Ascending aorta (tissue), 2 donors: ENCODE data around the gene TTLL11. TPM values are rescaled to one million over a fixed set of nuclear protein-coding genes. Genes with fewer than 3 reads are reported as not detected.

Experiments
- DNase-seq, 2 donors: peaks; one replicate each; pipeline ENCODE4 v3.0.0-alpha.2; 2019; ENCODE audit warnings: low spot score in 2 of 2
- H3K27ac ChIP-seq, 2 donors: fragments of 200-600 bp; sonication (generic); one replicate each; pipeline ENCODE4 v1.5.1; 2016 to 2017; ENCODE audit warnings: mild to moderate bottlenecking in 1 of 2
- H3K27me3 ChIP-seq: fragments of 200-600 bp; sonication (generic); one replicate; pipeline ENCODE4 v1.5.1; 2017
- H3K36me3 ChIP-seq, 2 donors: fragments of 200-600 bp; sonication (generic); one replicate each; pipeline ENCODE4 v1.5.1; 2016
- H3K4me1 ChIP-seq, 2 donors: fragments of 200-600 bp; sonication (generic); one replicate each; pipeline ENCODE4 v1.5.1; 2016 to 2017; ENCODE audit warnings: mild to moderate bottlenecking in 1 of 2
- H3K4me3 ChIP-seq, 2 donors: fragments of 200-600 bp; sonication (generic); one replicate each; pipeline ENCODE4 v1.5.1; 2016 to 2017; ENCODE audit warnings: mild to moderate bottlenecking in 1 of 2
- H3K9me3 ChIP-seq, 2 donors: fragments of 200-600 bp; sonication (generic); one replicate each; pipeline ENCODE4 v1.5.1; 2016
- intact Hi-C: fragments of 100-400 bp; cut with DNase I; formaldehyde crosslinking; loops from one replicate; pipeline ENCODE4 v1.15.1; 2023
- total RNA-seq: library from RNA; depleted of rRNA; stranded (reverse); fragments of >200 nt; gene quantifications from one replicate; pipeline ENCODE4 v1.1.0, GENCODE V29; 2016
- TF ChIP-seq, protein P1 (sequence below), 3 experiments: fragments of 200-600 bp in 2 of 3; fragments of 450-650 bp in 1 of 3; sonication (generic) in 2 of 3; IDR thresholded peaks; one replicate each; pipeline ENCODE4 v1.5.1; 2016 to 2019; ENCODE audit warnings: antibody characterized with exemption in 3 of 3, mild to moderate bottlenecking in 1 of 3, moderate library complexity in 1 of 3

The TTLL11 gene
- total RNA-seq, 1 donor from 2014 or later = 18.5 TPM

DNA sequence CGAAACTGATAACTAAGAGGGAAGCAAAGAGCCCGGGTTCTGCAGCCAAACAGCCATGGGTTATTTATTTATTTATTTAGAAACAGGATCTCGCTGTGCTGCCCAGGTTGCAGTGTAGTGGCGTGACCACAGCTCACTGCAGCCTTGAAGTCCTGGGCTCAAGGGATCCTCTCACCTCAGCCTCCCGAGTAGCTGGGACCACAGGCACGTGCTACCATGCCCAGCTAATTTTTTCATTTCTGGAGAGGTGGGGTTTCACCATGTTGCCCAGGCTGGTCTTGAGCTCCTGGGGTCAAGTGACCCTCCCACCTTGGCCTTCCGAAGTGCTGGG is 42.4 kb upstream of the TTLL11 start:
- Histone ChIP-seq H3K4me3 (no peak overlapping the region), H3K36me3 (no peaks in the 10 kb centered on the region), H3K4me1 (no peaks in the 10 kb centered on the region), H3K27ac (no peak overlapping the region), H3K9me3 (no peaks in the 10 kb centered on the region), H3K27me3 (peaks cover 5% of the 10 kb centered on the region)
- intact Hi-C loops = no loop called here
- TF ChIP-seq, protein P1, sequence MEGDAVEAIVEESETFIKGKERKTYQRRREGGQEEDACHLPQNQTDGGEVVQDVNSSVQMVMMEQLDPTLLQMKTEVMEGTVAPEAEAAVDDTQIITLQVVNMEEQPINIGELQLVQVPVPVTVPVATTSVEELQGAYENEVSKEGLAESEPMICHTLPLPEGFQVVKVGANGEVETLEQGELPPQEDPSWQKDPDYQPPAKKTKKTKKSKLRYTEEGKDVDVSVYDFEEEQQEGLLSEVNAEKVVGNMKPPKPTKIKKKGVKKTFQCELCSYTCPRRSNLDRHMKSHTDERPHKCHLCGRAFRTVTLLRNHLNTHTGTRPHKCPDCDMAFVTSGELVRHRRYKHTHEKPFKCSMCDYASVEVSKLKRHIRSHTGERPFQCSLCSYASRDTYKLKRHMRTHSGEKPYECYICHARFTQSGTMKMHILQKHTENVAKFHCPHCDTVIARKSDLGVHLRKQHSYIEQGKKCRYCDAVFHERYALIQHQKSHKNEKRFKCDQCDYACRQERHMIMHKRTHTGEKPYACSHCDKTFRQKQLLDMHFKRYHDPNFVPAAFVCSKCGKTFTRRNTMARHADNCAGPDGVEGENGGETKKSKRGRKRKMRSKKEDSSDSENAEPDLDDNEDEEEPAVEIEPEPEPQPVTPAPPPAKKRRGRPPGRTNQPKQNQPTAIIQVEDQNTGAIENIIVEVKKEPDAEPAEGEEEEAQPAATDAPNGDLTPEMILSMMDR (IDR thresholded peaks at IDR 0.05) = no peak
- no peak for DNase-seq

DNA sequence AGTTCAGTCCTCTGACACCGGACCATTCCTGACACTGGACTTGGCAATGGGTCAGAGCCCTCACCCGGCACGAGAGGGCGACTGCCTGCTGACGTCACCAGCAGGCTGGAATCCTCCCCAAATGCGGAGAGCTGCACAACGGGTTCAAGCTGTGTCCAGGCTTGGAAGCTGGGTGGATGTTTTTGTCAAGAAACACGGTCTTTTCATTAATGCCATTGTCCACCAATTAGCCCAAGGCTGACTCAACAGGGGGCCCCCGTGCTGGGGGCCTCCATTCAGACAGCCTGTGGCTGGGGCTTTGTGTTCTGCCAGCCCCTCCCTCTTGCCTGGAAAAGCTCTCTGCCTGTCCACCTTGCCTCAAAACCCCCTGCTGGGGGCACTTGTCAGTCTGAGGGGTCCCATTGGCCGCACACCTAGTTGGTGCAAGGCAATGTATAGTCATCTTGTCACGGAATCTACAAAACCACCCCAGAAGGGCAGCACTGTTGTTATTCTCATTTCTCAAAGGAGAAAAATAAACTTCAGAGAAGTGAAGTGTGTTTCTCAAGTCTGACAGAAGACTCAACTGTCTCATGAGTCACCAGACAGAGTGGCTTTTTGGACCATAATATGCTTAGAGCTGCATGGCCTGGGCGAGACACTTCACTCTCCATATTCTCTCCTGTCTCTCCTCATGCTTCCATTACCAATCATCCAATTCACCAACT is 41.9 kb upstream of the TTLL11 start:
- no peaks in the 10 kb centered on the region for H3K4me1 ChIP-seq
- DNase-seq = no peak
- H3K36me3 ChIP-seq = no peaks in the 10 kb centered on the region
- no peak overlapping the region for H3K27ac ChIP-seq
- no peak overlapping the region for H3K4me3 ChIP-seq
- H3K9me3 ChIP-seq = no peaks in the 10 kb centered on the region
- peaks cover 5% of the 10 kb centered on the region for H3K27me3 ChIP-seq
- intact Hi-C loops = no loop called here
- TF ChIP-seq, protein P1 (IDR thresholded peaks at IDR 0.05) = no peak

DNA sequence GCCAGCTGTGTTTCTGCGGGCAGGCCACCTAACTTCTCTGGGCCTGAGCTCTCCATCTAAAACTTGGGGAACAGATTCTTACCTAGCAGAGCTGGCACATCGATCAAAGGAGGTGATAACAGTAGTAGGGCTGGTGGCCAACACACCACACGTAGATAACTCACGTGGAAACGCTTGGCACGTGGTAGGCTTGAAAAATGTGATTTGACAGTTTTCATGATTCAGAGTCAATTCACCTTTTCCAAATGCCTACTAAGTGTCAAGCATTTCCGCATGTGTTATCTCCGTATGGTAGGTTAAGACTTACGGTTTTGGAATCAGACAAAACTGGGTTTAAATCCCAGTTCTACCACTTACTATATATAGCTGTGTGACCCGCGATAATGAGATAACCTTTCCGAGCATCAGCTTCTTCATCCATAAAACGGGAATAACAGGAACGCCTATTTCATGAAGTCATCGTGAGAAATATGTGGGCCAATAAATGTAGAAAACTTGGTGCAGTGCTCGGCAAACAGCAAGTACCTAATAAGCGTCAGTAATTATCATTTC is 41.0 kb upstream of the TTLL11 start:
- TF ChIP-seq, protein P1 (IDR thresholded peaks at IDR 0.05) = no peak
- Histone ChIP-seq H3K36me3 (no peaks in the 10 kb centered on the region), H3K27me3 (peaks cover 5% of the 10 kb centered on the region), H3K9me3 (no peaks in the 10 kb centered on the region), H3K27ac (no peak overlapping the region), H3K4me3 (no peak overlapping the region), H3K4me1 (no peaks in the 10 kb centered on the region)
- intact Hi-C loops = no loop called here
- no peak for DNase-seq

DNA sequence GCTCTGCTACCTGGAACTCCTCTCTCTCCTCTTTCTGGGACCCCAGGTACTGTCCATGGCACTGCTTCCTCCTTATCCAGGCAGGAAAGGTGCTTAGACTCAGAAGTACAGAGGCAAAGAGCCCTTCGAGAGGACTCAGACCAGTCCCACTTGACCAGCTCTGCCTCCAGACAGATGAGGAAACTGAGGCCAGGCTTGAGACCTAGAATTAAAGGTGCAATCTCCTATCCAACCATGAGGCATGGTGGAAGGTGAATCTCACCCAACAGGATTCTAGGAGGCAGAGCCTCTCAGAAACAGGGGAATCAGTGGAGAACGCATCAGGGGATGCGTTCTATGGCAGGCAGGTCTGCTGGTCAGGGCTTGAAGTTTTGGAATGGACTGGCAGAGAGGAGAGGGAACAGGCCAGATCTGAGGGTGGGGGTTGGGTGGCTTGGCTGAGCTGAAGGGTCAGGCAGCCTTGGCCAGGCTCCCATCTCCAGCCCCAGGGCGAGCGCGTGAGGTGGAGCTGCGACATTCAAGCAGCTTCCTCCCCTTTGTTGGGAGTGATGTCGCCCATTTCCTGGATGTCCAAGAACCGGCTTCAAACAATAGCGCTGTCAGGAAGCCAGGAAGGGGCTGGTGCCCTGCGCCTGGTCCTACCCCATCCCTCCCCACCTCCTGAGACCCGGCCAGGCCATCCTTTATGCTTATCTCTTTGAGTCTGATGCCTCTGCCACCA is 40.3 kb upstream of the TTLL11 start:
- intact Hi-C loops = no loop called here
- Histone ChIP-seq H3K27ac (no peak overlapping the region), H3K36me3 (no peaks in the 10 kb centered on the region), H3K27me3 (peaks cover 5% of the 10 kb centered on the region), H3K4me3 (no peak overlapping the region), H3K9me3 (no peaks in the 10 kb centered on the region), H3K4me1 (no peaks in the 10 kb centered on the region)
- DNase-seq = no peak
- TF ChIP-seq, protein P1 (IDR thresholded peaks at IDR 0.05) = no peak

DNA sequence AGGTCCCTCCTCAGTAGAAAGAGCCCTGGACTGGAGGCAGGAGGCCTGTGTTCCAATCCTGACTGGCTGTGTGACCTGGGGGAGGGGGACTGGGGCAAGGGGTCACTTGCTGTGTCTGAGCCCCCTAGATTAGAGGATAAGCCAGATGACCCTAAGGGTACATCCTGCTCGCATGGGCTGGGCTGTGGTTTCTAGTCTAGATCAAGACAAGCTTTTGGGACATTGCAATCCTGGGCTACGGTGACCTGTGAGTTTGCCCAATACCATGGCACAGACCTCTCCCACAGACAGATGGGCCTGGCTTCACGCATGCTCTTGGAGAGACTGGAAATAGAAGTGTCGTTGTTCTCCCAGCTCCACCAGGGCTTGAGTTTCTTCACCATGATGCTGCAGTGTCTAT is 39.4 kb upstream of the TTLL11 start:
- H3K36me3 ChIP-seq = no peaks in the 10 kb centered on the region
- H3K27ac ChIP-seq = no peak overlapping the region
- no peaks in the 10 kb centered on the region for H3K4me1 ChIP-seq
- no peak for DNase-seq
- TF ChIP-seq, protein P1 (IDR thresholded peaks at IDR 0.05) = no peak
- intact Hi-C loops = no loop called here
- H3K27me3 ChIP-seq = peaks cover 5% of the 10 kb centered on the region
- H3K4me3 ChIP-seq = no peak overlapping the region
- no peaks in the 10 kb centered on the region for H3K9me3 ChIP-seq
